ENCODE measurements around the gene FAM222B.
A peak's percentile ranks its signal among the peaks of the same experiment; 100 is the strongest.
"Not testable (repeated sequence)": the region's sequence is repeated elsewhere in the genome, so short reads cannot be mapped to it uniquely, and the experiment has no call there.

Gene FAM222B

DNA sequence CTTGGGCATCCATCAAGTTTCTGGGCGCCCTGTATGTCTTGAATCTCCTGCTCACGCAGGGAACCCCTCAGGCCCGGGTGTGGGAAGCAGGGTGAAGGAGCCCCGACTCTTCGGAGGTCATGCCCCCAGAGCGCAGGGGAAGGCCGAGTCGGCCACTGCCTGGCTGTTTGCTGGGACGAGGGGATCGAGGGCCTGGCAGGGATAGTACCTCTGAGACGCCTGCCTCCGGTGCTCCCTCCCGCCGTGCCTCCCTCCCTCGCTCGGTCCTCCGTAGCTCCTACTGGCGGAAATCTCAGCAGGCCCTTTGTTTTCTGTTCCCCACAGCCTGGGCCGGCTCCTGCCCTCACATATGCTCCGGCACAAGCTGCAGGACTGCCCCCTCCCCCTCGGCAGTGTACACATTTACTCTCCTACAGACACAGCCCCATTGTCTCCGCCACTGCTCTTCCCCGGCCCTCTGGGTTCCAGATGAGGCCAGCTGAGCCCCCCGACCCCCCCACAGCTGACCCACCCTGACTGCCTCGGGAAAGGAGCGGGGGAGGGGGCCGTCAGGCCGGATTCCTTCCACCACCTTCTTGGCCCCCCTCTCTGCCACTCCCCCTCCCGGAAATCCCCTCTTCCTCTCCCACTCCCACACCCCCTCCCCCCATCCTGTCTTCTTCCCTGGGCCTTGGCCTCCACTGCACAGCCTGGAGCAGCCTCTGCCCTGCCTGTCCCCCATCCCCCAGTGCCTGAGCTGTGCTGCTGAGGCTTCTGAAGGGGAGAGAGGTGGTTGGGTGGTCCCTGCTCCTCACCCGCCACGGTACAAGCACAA, 97.4 kb downstream of the FAM222B start:
- no peak for DNase-seq

DNA sequence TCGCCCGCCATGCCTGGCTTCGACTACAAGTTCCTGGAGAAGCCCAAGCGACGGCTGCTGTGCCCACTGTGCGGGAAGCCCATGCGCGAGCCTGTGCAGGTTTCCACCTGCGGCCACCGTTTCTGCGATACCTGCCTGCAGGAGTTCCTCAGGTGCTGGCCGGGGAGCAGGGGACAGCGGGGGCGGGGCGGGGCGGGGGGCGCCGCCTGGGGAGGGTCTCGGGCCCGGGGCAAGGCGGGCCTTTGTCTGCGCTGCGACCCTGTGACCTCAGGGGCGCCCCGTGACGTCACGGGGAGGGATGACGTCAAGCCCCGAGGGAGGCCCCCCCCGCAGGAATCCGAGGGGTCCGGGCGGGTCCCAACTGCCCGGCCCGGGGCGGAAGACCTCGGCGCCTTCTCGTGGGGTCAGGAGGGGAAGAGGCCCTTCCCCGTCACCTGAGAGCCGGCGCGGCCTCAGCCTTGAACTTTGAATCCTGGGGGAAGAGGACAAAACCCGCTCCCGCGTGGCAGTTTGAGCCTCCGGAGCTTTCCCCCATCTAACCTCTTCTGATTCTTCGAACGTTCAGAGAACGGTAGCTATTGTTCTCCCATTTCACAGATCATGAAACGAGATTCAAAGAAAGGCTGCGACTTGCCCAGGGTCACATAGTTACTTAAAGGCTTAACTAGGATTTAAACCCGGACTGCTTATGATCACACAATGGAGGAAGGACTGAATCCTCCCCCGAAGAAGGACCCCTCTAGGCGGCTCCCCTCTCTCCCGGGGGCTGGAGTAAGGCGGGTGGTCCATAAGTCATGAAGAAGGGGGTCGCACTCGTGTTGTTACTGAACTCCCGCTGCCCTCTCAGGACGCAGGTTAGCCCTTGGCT, 98.3 kb downstream of the FAM222B start:
- peak; percentile 34 for DNase-seq

DNA sequence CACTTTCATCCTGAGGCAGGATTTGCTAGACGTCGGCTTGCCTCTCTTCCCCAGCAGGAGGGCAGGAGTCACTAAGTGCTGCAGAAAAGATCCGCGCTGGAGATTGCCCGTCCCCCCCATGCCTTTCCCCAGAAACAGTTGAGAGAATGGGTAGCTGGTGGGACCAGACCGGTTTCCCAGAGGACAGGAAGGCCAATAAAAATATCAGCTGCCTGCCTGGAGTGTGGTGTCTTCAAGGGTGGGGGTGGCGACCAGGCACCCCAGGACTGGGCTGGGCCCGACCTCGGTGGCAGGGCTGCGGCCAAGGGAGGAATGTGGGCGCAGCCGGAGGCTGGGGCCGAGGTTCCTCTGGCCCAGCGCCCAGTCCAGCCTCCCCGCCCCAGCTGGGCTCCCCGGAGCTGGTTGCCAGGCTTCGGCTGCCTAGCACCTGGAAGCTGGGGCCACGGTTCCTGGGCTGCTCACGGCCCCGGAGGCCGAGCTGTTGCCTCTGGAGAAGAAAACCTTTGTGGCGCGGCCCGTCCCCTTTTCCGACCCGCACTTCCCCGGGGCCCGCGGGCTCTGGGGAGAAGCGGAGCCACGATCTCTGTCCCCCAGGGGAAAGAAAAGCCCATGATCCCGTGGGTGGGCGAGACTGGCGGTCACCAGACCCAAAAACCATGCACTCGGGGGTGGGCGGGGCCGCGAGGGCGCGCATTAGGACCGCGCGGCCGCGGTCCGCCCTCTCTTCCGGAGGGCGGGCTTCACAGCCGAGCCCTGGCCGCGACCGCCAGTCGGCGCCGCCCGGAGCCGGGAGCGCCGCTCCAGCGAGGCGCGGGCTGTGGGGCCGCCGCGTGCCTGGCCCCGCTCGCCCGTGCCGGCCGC, 99.1 kb downstream of the FAM222B start, which contains the start of gene TRAF4:
TSS of gene TRAF4 (plus strand) at position 769 of the 861 bp plus-strand sequence. CDS start 102 bp downstream, outside the sequence.
- DNase-seq: peak; percentile 65

GRCh38 chr17:28741358-28742349, 100.9 kb downstream of the FAM222B start:
- DNase-seq: no peak

DNA sequence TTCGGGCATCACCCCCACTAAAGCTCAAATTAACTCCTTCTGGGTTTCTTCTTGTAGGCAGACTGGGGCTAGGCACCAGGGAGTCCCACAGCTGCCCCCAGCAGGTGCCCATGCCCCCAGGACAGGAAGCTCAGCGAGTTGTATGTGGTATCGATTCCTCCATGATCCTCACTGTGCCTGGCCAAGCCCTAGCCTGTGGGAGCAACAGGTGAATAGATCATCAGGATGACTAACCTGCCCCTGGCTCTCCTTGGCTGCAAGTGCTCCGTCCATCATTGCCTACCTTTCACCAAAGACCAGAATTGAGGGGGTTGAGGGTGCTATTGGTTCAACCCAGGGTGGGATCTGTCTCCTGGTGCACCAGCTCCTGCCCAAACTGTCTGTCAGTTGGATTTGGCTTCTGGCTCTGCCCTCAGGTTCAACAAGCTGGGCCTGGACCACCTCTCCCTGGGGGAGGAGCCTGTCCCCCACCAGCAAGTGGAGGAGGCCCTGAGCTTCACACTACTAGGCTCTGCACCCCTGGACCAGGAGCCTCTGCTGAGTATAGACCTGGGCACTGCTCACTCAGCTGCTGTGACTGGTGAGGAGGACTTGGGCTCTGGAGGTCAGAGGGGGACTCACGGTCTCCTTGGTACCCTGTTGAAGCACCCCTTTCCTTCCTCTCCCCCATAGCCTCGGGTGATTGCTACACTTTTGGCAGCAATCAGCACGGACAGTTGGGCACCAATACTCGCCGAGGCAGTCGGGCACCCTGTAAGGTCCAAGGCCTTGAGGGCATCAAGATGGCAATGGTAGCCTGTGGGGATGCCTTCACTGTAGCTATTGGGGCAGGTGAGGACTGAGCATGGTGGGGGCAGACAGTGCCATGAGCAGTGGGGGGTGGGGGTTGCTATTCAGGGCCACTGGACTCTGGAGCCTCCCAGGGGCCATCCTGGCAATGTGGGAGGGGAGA, 101.9 kb downstream of the FAM222B start:
- DNase-seq: no peak

GRCh38 chr17:28738680-28739384, 103.8 kb downstream of the FAM222B start:
- no peak for DNase-seq

DNA sequence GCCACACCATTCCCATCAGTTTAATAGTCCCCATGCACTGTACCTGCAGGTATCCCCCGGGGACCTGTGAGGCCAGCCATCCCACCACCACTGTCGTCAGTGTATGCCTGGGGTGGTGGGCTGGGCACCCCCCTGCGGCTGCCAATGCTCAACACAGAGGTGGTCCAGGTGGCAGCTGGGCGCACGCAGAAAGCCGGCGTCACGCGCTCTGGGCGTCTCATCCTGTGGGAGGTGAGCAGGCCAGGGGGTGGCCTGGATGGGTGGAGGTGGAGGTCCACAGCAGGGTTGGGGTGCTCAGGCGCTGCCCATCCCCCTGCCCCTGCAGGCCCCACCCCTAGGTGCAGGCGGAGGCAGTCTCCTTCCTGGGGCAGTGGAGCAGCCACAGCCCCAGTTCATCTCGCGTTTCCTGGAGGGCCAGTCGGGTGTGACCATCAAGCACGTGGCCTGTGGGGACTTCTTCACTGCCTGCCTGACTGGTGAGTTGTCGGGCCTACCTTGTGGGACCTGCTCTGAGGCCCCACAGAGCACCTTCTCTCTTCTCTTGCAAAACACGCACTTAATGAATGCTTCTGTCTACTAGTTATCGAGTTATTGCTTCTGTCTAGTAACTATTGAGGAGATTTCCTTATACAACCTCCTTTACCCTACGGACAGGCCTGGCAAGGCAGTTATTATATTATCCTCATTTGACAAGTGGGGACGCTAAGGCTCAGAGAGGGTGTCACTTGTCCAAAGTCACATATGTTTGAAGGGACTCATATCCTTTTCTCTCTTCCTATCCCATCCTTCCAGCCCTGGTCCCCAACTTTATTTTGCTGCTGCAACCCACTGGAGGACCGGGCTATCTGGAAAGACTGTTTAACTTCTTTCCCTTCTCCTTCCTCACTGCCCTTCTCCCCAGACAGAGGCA, 104.6 kb downstream of the FAM222B start:
- no peak for DNase-seq

DNA sequence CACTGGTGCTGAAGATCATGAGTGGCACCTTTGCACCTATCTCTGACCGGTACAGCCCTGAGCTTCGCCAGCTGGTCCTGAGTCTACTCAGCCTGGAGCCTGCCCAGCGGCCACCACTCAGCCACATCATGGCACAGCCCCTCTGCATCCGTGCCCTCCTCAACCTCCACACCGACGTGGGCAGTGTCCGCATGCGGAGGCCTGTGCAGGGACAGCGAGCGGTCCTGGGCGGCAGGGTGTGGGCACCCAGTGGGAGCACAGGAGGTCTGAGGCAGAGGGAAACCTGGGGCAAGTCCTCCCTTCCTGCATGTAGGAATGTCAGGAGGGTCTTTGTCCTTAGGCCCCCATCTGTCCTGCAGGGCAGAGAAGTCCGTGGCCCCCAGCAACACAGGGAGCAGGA, 105.3 kb downstream of the FAM222B start:
- DNase-seq: no peak

GRCh38 chr17:28735913-28736769, 106.4 kb downstream of the FAM222B start:
- not testable (repeated sequence) for DNase-seq

DNA sequence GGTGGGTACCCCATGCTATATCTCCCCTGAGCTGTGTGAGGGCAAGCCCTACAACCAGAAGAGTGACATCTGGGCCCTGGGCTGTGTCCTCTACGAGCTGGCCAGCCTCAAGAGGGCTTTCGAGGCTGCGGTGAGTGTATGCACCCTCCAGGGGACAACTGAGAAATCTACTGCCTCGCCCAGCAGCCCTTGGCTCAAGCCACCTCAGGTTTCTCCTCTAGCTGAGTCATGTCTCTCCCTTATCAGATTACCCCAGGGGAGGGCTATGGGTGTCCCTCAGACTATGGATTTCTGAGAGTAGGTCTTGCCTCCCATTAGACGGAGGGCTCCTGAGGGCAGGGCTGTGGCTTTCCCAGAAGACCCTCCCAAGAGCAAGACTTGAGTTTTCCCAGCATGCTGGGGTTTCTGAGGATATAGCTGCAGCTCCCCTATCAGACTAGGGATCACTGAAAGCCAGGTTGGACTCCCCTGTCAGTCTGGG, 107.3 kb downstream of the FAM222B start:
- no peak for DNase-seq

- no peak for DNase-seq
Measured at GRCh38 chr17:28734712-28735241, 107.8 kb downstream of the FAM222B start.

DNA sequence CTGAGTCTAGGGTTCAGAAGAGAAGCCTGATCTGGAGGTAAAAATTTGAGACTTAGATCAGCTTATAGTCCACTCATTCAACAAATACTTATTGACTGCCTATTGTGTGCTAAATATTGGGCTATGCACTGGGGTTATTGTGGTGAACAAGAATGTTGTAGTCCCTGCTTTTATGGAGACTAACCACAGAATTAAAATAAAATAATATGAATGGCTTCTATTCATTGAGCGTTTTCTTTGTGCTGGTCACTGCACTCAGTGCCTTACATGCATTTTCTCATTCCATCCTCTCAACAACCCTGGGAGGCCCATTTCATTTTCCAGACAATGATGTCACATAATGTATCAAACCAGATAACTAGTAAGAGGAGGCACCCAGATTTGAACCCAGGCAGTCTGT, 109.2 kb downstream of the FAM222B start:
- no peak for DNase-seq

DNA sequence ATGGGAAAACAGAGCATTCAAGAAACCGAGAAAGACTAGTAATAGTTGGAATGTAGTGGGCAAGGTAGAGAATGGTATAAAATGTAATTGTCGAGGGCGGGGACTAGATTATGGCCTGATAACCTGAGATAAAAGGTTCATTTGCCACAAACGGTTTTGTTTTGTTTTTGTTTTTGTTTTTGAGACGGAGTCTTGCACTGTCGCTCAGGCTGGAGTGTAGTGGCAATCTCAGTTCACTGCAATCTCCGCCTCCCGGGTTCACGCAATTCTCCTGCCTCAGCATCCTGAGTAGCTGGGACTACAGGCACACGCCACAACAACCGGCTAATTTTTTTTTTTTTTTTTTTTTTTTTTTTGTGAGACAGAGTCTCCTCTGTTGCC, 112.7 kb downstream of the FAM222B start:
- DNase-seq: no peak

DNA sequence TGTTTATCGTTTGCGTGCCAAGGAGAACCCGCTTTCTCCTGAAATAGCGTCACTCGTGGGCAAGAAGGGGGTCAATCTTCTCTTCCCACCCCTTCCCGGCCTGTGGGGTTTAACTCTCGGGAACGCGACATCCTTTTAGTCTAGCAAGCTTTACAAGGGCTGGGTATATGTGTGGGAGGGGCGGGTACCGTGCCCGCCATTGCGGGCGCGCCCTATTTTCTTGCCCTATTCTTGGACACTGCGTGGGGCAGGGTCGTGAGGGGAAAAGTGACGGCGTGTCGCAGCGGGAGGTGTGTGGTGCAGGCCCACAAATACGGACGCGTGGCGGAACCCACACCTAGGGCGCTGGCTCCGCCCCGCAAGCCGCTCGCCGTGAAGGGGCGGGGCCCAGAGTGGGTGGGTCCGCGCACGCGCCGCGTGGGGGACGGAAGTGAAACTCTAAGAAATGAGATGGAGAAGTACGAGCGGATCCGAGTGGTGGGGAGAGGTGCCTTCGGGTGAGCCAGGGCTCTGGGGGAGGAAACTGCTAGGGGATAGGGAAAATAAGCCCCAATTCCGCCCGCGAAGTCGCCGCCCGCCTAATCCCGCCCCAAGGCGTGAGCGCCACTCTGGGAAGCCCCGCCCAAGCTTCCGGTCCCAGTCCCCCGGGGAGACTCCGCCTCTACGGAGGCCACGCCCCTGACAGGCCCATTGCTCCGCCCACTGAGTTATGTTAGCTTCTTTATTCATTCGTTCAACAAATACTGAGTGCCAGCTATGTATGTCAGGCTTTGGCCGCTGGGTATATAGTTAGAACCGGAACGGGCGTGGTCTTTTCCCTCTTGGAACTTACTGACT, 114.0 kb downstream of the FAM222B start, which contains the start of gene NEK8:
TSS of gene NEK8 (plus strand) at position 425 of the 837 bp plus-strand sequence. CDS start at position 451, 26 bp downstream.
- DNase-seq: peak; percentile 82

DNA sequence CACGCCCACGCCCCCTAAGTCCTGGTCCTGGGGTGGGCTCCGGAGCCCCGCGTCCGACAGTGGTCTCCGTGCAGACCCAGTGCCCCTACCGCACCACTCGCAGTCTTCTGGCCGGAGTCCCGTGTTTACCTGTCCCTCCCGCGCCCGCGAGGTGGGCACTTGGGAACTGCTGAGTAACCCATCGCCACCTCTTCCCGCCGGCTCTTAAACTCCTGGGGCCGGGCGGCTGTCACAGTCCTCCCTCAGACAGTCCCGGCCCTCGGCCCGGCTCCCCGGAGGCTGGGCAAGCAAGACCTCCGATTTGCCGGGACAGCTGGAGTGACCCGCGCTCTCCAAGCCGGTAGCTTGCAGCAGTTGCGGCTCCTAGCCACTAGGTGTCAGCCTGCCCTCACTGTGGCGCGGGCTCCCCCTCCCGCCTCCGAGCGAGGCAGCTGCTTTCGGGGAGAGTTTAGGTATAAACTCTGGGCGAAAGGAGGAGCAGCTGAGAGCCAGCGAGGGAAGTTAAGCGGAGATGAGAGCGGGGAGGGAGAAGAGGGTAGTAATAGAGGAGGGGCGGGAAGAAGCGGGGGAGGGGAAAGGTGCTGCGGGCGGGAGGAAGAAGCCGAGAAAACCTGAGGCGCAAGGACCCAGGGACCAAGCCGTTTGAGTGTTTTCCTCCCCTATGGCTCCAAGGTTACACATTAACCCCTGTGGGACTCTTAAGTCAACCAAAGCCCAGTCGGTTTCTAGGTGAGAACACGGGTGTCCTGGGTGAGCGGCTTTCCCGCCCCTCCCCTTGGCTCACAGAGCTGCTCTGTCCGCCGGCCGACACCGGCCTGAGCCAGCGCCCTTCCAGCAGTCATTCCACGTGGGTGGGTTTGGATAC, 115.7 kb downstream of the FAM222B start:
- peak; percentile 86 for DNase-seq
